B cell (primary cell): ENCODE data around the gene MS4A3. TPM values are rescaled to one million over a fixed set of nuclear protein-coding genes. Genes with fewer than 3 reads are reported as not detected.
"Not testable (repeated sequence)": the region's sequence is repeated elsewhere in the genome, so short reads cannot be mapped to it uniquely, and the experiment has no call there.

Experiments used
- ATAC-seq: fragments of 200-7000 bp; cut with Tn5 transposase; one replicate; pipeline ENCODE4 v1.10.0; 2021; ENCODE audit warnings: low read depth, mild to moderate bottlenecking, moderate number of reproducible peaks, moderate library complexity
- CTCF ChIA-PET: fragments of 350-600 bp; sonication (Branson Sonifier 250); formaldehyde crosslinking; loops from one replicate; lab custom pipeline; 2021; ENCODE audit warnings: antibody characterized with exemption, inconsistent platforms; lab: Charles Lee
- POLR2A ChIA-PET: fragments of 350-600 bp; sonication (Branson Sonifier 250); formaldehyde crosslinking; loops from one replicate; lab custom pipeline; 2021; ENCODE audit warnings: antibody characterized with exemption; lab: Charles Lee
- DNase-seq: peaks from one replicate; pipeline ENCODE4 v3.0.0; 2013
- H2AFZ ChIP-seq: 2 replicates; pipeline ENCODE4 v1.6.1; 2012; ENCODE audit warnings: mild to moderate bottlenecking, low read depth, low read length; ENCODE audit not compliant: insufficient read depth, poor library complexity, severe bottlenecking
- H3K27ac ChIP-seq, 2 donors: 1 replicate in 1 of 2; 2 replicates in 1 of 2; pipeline ENCODE4 v1.5.1; 2012 to 2013; ENCODE audit warnings: low read length in 2 of 2, mild to moderate bottlenecking in 2 of 2, moderate library complexity in 1 of 2
- H3K27me3 ChIP-seq, 4 experiments: fragments of 200-600 bp in 1 of 4; sonication (generic) in 1 of 4; replicated peaks in 1 of 4; 1 replicate in 2 of 4; 2 replicates in 2 of 4; pipeline versions ENCODE4 v1.6.1 to v1.7.0; 2013 to 2016; ENCODE audit warnings: low read length in 3 of 4, mild to moderate bottlenecking in 2 of 4, mixed read lengths in 1 of 4, moderate library complexity in 1 of 4; ENCODE audit not compliant: insufficient read depth in 4 of 4, control insufficient read depth in 3 of 4; ENCODE audit errors: control extremely low read depth in 1 of 4
- H3K36me3 ChIP-seq, 2 experiments: replicated peaks in 1 of 2; 1 replicate in 1 of 2; 2 replicates in 1 of 2; pipeline versions ENCODE4 v1.6.1 to v1.7.1; 2013; ENCODE audit warnings: low read length in 1 of 2; ENCODE audit not compliant: insufficient read depth in 2 of 2, control insufficient read depth in 1 of 2; ENCODE audit errors: control extremely low read depth in 1 of 2, extremely low read depth in 1 of 2
- H3K4me1 ChIP-seq, 2 donors: fragments of 200-600 bp in 1 of 2; sonication (generic) in 1 of 2; 1 replicate in 1 of 2; 2 replicates in 1 of 2; pipeline versions ENCODE4 v1.5.1 to v1.6.1; 2013 to 2017; ENCODE audit warnings: low read length in 2 of 2; ENCODE audit not compliant: control insufficient read depth in 2 of 2, insufficient read depth in 2 of 2
- H3K4me2 ChIP-seq: replicated peaks from 2 replicates; pipeline ENCODE3; 2012; ENCODE audit warnings: mild to moderate bottlenecking, low read depth, low read length; ENCODE audit not compliant: poor library complexity, severe bottlenecking
- H3K4me3 ChIP-seq, 5 experiments: fragments of 200-600 bp in 1 of 5; sonication (generic) in 1 of 5; 1 replicate in 3 of 5; 2 replicates in 2 of 5; pipeline versions ENCODE4 v1.5.1 to v1.7.0; 2011 to 2016; ENCODE audit warnings: low read length in 4 of 5, mild to moderate bottlenecking in 4 of 5, low read depth in 2 of 5, control low read depth in 1 of 5, moderate library complexity in 1 of 5; ENCODE audit not compliant: insufficient read depth in 1 of 5; ENCODE audit errors: control extremely low read depth in 1 of 5, extremely low read depth in 1 of 5
- H3K79me2 ChIP-seq: fragments of 200-600 bp; sonication (generic); one replicate; pipeline ENCODE4 v1.6.0; 2016; ENCODE audit warnings: low read length; ENCODE audit not compliant: control insufficient read depth, insufficient read depth
- H3K9ac ChIP-seq: fragments of 200-600 bp; sonication (generic); 2 replicates; pipeline ENCODE4 v1.6.1; 2017; ENCODE audit warnings: mild to moderate bottlenecking, low read length, moderate library complexity
- H3K9me3 ChIP-seq, 3 donors: one replicate each; pipeline versions ENCODE4 v1.6.1 to v1.7.1; 2013; ENCODE audit warnings: low read length in 2 of 3; ENCODE audit not compliant: control insufficient read depth in 2 of 3, insufficient read depth in 1 of 3; ENCODE audit errors: control extremely low read depth in 1 of 3
- H4K20me1 ChIP-seq: 2 replicates; pipeline ENCODE4 v1.6.0; 2012; ENCODE audit warnings: mild to moderate bottlenecking, low read length; ENCODE audit not compliant: insufficient read depth, control insufficient read depth, poor library complexity, severe bottlenecking
- H3K27ac Mint-ChIP-seq: one replicate; pipeline ENCODE4 v1.8.0; 2021; ENCODE audit warnings: mixed read lengths
- H3K27me3 Mint-ChIP-seq: one replicate; pipeline ENCODE4 v1.8.0; 2021; ENCODE audit warnings: mixed read lengths
- H3K4me1 Mint-ChIP-seq: one replicate; pipeline ENCODE4 v1.8.0; 2021; ENCODE audit warnings: mixed read lengths
- H3K4me3 Mint-ChIP-seq: one replicate; pipeline ENCODE4 v1.8.0; 2021; ENCODE audit warnings: mixed read lengths
- H3K9me3 Mint-ChIP-seq: one replicate; pipeline ENCODE4 v1.8.0; 2022; ENCODE audit warnings: mixed read lengths; ENCODE audit not compliant: insufficient read depth
- CTCF ChIP-seq: fragments of 200-600 bp; IDR thresholded peaks from one replicate; pipeline ENCODE4 v1.8.0; 2022; ENCODE audit warnings: antibody characterized with exemption, mild to moderate bottlenecking
- EZH2 ChIP-seq: IDR thresholded peaks from 2 replicates; pipeline ENCODE4 v1.6.1; 2012; ENCODE audit warnings: borderline replicate concordance, low read depth, mild to moderate bottlenecking, moderate library complexity, low read length; ENCODE audit not compliant: insufficient read depth, poor library complexity, severe bottlenecking
- WGBS: methylation state at CpG from one replicate; pipeline ENCODE4 v1.1.5; 2013; ENCODE audit warnings: missing lambda C conversion rate; ENCODE audit not compliant: insufficient coverage; 5-methylcytosine and 5-hydroxymethylcytosine counted together
- intact Hi-C: fragments of 100-400 bp; cut with micrococcal nuclease; formaldehyde crosslinking; loops from one replicate; pipeline ENCODE4 v1.10.0; 2022
- polyA plus RNA-seq: library from polyadenylated mRNA; depleted of rRNA; stranded (reverse); fragments of >200 nt; gene quantifications from 2 replicates; pipeline ENCODE4 v1.2.3, GENCODE V29; 2012
- total RNA-seq, 2 donors: library from RNA; stranded (reverse); fragments of 120-200 nt in 1 of 2; gene quantifications; 1 replicate in 1 of 2; 2 replicates in 1 of 2; pipeline versions ENCODE4 v1.2.3 to v1.2.4, GENCODE V29; 2013 to 2022

MS4A3 gene
- total and polyA plus RNA-seq, 2 donors (not counting 1 experiment from before 2014, with no cell fraction given) = not detected

- 78% methylated on average over 1 of the region's 1 CpG for WGBS
- no peak overlapping the region for H3K4me2 ChIP-seq
- ChIA-PET POLR2A (no interaction called here), CTCF (no interaction called here)
- H2AFZ ChIP-seq = no peak overlapping the region
- intact Hi-C loops = no loop called here
- H3K27ac ChIP-seq = no peak overlapping the region
- H3K4me1 ChIP-seq = peaks cover 3 to 6% of the 10 kb centered on the region in 2 donors
- Mint-ChIP-seq H3K4me3 (no peak overlapping the region), H3K4me1 (peaks cover 4% of the 10 kb centered on the region), H3K27me3 (peaks cover 10% of the 10 kb centered on the region), H3K9me3 (no peaks in the 10 kb centered on the region), H3K27ac (no peak overlapping the region)
- H4K20me1 ChIP-seq = no peaks in the 10 kb centered on the region
- no peaks in the 10 kb centered on the region for H3K79me2 ChIP-seq
- H3K27me3 ChIP-seq = no peaks in the 10 kb centered on the region
- H3K36me3 ChIP-seq = no peaks in the 10 kb centered on the region
- no peak overlapping the region for H3K4me3 ChIP-seq
- H3K9me3 ChIP-seq = no peaks in the 10 kb centered on the region
- no peak for DNase-seq
- H3K9ac ChIP-seq = no peak overlapping the region
- no peak for TF ChIP-seq CTCF
- TF ChIP-seq EZH2 = no peak
- no peak for ATAC-seq
Measured at GRCh38 chr11:60065801-60066200, 9.3 kb downstream of the MS4A3 start.

- Histone ChIP-seq H3K79me2 (no peaks in the 10 kb centered on the region), H3K36me3 (no peaks in the 10 kb centered on the region), H3K4me3 (no peak overlapping the region), H3K27me3 (no peaks in the 10 kb centered on the region), H3K4me2 (no peak overlapping the region), H3K4me1 (peaks cover 0 to 2% of the 10 kb centered on the region in 2 donors), H2AFZ (no peak overlapping the region), H3K9ac (no peak overlapping the region), H4K20me1 (no peaks in the 10 kb centered on the region), H3K27ac (no peak overlapping the region), H3K9me3 (peaks cover 0 to 7% (median 0%) of the 10 kb centered on the region in 3 donors)
- Mint-ChIP-seq H3K4me1 (no peaks in the 10 kb centered on the region), H3K9me3 (no peaks in the 10 kb centered on the region), H3K27ac (no peak overlapping the region), H3K27me3 (peaks cover 15% of the 10 kb centered on the region), H3K4me3 (no peak overlapping the region)
- DNase-seq = no peak
- intact Hi-C loops = no loop called here
- WGBS = no CpG with 5 or more reads among the region's 2 CpGs
- CTCF ChIA-PET = no interaction called here
- no peak for ATAC-seq
- POLR2A ChIA-PET = no interaction called here
- TF ChIP-seq CTCF (no peak), EZH2 (no peak)
Measured at GRCh38 chr11:60069450-60069849, 13.0 kb downstream of the MS4A3 start.

- ATAC-seq, H3K9ac ChIP-seq, CTCF ChIA-PET, H3K4me1 ChIP-seq, H3K4me3 ChIP-seq, DNase-seq, POLR2A ChIA-PET, intact Hi-C loops, H3K27ac ChIP-seq, H3K36me3 ChIP-seq, H3K4me1 Mint-ChIP-seq, H2AFZ ChIP-seq, H4K20me1 ChIP-seq, H3K9me3 ChIP-seq, H3K79me2 ChIP-seq, H3K9me3 Mint-ChIP-seq, H3K4me2 ChIP-seq, H3K27me3 ChIP-seq, H3K27ac Mint-ChIP-seq, H3K4me3 Mint-ChIP-seq: not testable (repeated sequence)
- WGBS = no CpG with 5 or more reads among the region's 6 CpGs
- H3K27me3 Mint-ChIP-seq = peaks cover 22% of the 10 kb centered on the region
Measured at GRCh38 chr11:60071644-60072043, 15.2 kb downstream of the MS4A3 start.
